ENCODE measurements around the gene ITPRIP.

Gene ITPRIP

DNA sequence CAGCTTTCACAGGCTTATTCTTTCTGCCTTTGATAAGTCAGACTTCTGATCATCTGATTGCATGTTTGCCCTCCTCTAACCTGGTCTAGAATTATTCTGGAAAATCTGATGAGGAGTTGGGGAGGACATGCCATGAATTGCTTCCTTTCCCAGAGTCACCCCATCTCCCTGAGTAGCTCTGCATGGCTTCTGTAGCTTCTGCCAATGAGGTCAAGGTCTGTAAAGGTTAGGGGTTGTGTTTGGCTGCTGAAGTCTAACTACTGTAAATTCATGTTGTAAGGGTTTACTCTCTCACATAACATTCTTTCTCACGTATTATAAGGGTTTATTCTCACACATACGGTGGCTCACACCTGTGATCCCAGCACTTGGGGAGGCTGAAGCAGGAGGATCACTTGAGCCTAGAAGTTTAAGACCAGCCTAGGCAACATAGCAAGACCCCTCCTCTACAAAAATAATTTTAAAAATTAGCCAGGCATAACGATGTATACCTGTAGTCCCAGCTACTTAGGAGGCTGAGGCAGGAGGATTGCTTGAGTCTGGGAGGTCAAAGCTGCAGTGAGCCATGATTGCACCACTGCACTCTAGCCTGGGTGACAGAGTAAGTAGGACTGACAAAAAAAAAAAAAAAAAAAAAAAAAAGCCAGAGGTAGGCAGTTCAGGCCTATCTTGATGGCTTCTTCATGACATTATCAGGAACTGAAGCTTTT is 58.6 kb downstream of the ITPRIP start:
- no peak for DNase-seq

DNA sequence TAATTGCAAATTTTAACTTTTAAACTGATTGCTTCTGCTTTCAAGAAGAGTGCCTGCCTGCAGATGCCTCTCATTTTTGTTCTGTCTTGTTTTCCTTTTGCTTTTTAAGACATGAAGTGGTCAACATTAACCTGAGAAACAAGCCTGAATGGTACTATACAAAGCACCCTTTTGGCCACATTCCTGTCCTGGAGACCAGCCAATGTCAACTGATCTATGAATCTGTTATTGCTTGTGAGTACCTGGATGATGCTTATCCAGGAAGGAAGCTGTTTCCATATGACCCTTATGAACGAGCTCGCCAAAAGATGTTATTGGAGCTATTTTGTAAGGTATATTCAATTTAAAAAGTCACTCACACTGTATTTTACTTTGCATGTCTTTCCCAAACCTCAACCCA is 60.5 kb downstream of the ITPRIP start:
- DNase-seq, result no peak

DNA sequence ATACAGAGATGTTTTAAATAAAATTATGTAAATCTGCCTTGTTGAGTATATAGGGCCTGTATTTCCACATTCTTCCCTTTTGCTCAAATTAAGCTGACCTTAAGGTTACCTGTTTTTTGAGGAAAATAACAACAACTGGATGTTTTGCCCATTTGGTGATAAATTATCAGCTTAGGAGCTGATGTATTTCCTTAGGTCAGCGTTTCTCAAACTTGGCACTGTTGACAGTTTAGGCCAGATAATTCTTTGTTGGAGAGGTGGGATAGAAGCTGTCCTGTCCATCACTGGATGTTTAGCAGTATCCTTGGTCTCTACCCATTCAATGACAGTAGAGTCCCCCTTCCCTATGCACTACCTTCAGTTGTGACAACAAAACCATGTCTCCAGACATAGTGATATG is 62.1 kb downstream of the ITPRIP start:
- no peak for DNase-seq

- peak; percentile 31 for DNase-seq
Measured at GRCh38 chr10:104274762-104275721, 63.2 kb downstream of the ITPRIP start.

- DNase-seq, result no peak
Measured at GRCh38 chr10:104273899-104274575, 64.2 kb downstream of the ITPRIP start.

- DNase-seq, result no peak
Measured at GRCh38 chr10:104273286-104273685, 65.0 kb downstream of the ITPRIP start.

- peak; percentile 100 for DNase-seq
Measured at GRCh38 chr10:104268713-104269645, 69.3 kb downstream of the ITPRIP start, which contains the start of gene GSTO2. Gene GSTO2, plus strand, starts transcription at chr10:104269184. Its CDS starts 5,732 bp downstream, at chr10:104274916.

GRCh38 chr10:104268405-104268712 is 69.9 kb downstream of the ITPRIP start:
- DNase-seq, result no peak

- DNase-seq, result no peak
Measured at GRCh38 chr10:104267721-104268404, 70.4 kb downstream of the ITPRIP start.

- DNase-seq, result no peak
Measured at GRCh38 chr10:104264783-104265182, 73.5 kb downstream of the ITPRIP start.

DNA sequence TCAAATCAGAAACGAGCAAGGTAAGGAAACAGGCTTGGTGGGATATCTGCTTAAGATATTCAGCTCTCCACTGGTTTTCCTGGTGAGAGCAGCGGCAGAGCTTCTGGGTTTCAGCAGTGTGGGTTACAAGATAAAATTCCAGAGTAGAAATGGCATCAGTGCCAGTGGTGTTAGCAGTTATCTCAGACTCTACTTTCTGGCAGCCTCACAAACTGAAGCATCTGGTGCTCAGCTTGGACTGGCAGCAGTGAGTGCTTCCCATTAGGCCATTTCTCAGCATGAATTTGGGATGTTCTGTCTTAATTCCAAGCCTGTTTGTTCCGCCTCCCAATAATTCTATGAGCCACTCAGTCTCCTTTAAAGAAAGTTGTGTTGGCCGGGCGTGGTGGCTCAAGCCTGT is 76.2 kb downstream of the ITPRIP start:
- no peak for DNase-seq

DNA sequence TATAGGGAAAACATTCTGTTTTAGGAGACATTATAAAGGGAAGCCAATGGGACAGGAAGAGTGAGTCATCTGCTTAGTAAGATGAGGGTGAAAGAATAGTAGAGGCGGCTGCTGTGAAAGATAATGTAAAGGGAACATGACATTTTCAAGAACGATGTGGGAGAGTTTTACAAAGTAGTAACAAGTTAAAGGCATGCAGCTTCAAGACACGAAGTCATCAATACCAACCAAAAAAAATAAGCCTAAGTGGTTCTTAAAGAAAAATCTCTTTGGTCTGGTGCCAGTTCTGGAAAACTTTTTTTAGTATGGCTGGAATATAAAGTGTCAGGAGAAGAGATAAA is 77.5 kb downstream of the ITPRIP start:
- DNase-seq, result no peak

GRCh38 chr10:104259999-104260774 is 78.1 kb downstream of the ITPRIP start:
- DNase-seq, result no peak

Data from femur (tissue), 1 donor.